ENCODE data around the gene SASH1.
"Not testable (repeated sequence)": the region's sequence is repeated elsewhere in the genome, so short reads cannot be mapped to it uniquely, and the experiment has no call there.

Gene SASH1

GRCh38 chr6:148565321-148565926 lies 222.8 kb downstream of the SASH1 start:
- ATAC-seq = no peak
- Mint-ChIP-seq H3K4me1 (peaks cover 18% of the 10 kb centered on the region), H3K27ac (peak overlapping the region; percentile 60), H3K9me3 (no peaks in the 10 kb centered on the region), H3K27me3 (peaks cover 5% of the 10 kb centered on the region), H3K4me3 (no peak overlapping the region), H3K36me3 (no peaks in the 10 kb centered on the region)

- Mint-ChIP-seq H3K36me3 (no peaks in the 10 kb centered on the region), H3K9me3 (no peaks in the 10 kb centered on the region), H3K4me3 (peak overlapping the region; percentile 6), H3K27ac (peak overlapping the region; percentile 60), H3K4me1 (peaks cover 18% of the 10 kb centered on the region), H3K27me3 (peaks cover 9% of the 10 kb centered on the region)
- peak; percentile 75 for ATAC-seq
These were observed 223.5 kb downstream of the SASH1 start for GRCh38 chr6:148565930-148566663.

GRCh38 chr6:148566664-148567350 lies 224.2 kb downstream of the SASH1 start:
- peak; percentile 80 for ATAC-seq
- peak overlapping the region; percentile 30 for H3K4me3 Mint-ChIP-seq
- H3K4me1 Mint-ChIP-seq = peaks cover 18% of the 10 kb centered on the region

GRCh38 chr6:148570456-148570855 lies 227.8 kb downstream of the SASH1 start:
- no peak overlapping the region for H3K27ac Mint-ChIP-seq
- no peaks in the 10 kb centered on the region for H3K36me3 Mint-ChIP-seq
- no peak for ATAC-seq

More at GRCh38 chr6:148566664-148567350, 224.2 kb downstream of the SASH1 start:
- Mint-ChIP-seq H3K9me3 (no peaks in the 10 kb centered on the region), H3K27ac (peak overlapping the region; percentile 60), H3K27me3 (peaks cover 9% of the 10 kb centered on the region), H3K36me3 (no peaks in the 10 kb centered on the region)

GRCh38 chr6:148572676-148573335 lies 230.2 kb downstream of the SASH1 start:
- H3K27ac Mint-ChIP-seq = no peak overlapping the region
- no peak overlapping the region for H3K4me3 Mint-ChIP-seq
- no peaks in the 10 kb centered on the region for H3K9me3 Mint-ChIP-seq
- H3K36me3 Mint-ChIP-seq = no peaks in the 10 kb centered on the region
- no peak for ATAC-seq
- peaks cover 1% of the 10 kb centered on the region for H3K4me1 Mint-ChIP-seq
- H3K27me3 Mint-ChIP-seq = peaks cover 9% of the 10 kb centered on the region

More at GRCh38 chr6:148570456-148570855, 227.8 kb downstream of the SASH1 start:
- Mint-ChIP-seq H3K4me1 (peaks cover 18% of the 10 kb centered on the region), H3K9me3 (no peaks in the 10 kb centered on the region), H3K27me3 (peaks cover 9% of the 10 kb centered on the region), H3K4me3 (no peak overlapping the region)

- Mint-ChIP-seq H3K4me1 (peaks cover 12% of the 10 kb centered on the region), H3K9me3 (no peaks in the 10 kb centered on the region), H3K27ac (no peak overlapping the region), H3K4me3 (no peak overlapping the region), H3K36me3 (no peaks in the 10 kb centered on the region), H3K27me3 (peaks cover 9% of the 10 kb centered on the region)
- no peak for ATAC-seq
These were observed 231.3 kb downstream of the SASH1 start for GRCh38 chr6:148573922-148574321.

- H3K36me3 Mint-ChIP-seq = no peaks in the 10 kb centered on the region
- peak; percentile 99 for ATAC-seq
- H3K9me3 Mint-ChIP-seq = no peaks in the 10 kb centered on the region
- H3K4me3 Mint-ChIP-seq = no peak overlapping the region
- H3K4me1 Mint-ChIP-seq = peaks cover 19% of the 10 kb centered on the region
- H3K27me3 Mint-ChIP-seq = no peaks in the 10 kb centered on the region
- H3K27ac Mint-ChIP-seq = no peak overlapping the region
These were observed 235.2 kb downstream of the SASH1 start for GRCh38 chr6:148577687-148578488.

- ATAC-seq = peak; percentile 39
- peaks cover 1% of the 10 kb centered on the region for H3K9me3 Mint-ChIP-seq
- no peak overlapping the region for H3K4me3 Mint-ChIP-seq
- H3K4me1 Mint-ChIP-seq = peaks cover 19% of the 10 kb centered on the region
- H3K36me3 Mint-ChIP-seq = no peaks in the 10 kb centered on the region
- no peak overlapping the region for H3K27ac Mint-ChIP-seq
- no peaks in the 10 kb centered on the region for H3K27me3 Mint-ChIP-seq
These were observed 235.8 kb downstream of the SASH1 start for GRCh38 chr6:148578489-148578814.

GRCh38 chr6:148578837-148579565 lies 236.4 kb downstream of the SASH1 start:
- H3K9me3 Mint-ChIP-seq = peaks cover 6% of the 10 kb centered on the region
- H3K27ac Mint-ChIP-seq = peak overlapping the region; percentile 43
- H3K27me3 Mint-ChIP-seq = no peaks in the 10 kb centered on the region
- peaks cover 19% of the 10 kb centered on the region for H3K4me1 Mint-ChIP-seq
- no peak overlapping the region for H3K4me3 Mint-ChIP-seq
- no peaks in the 10 kb centered on the region for H3K36me3 Mint-ChIP-seq
- ATAC-seq = no peak

GRCh38 chr6:148580442-148580841 lies 237.8 kb downstream of the SASH1 start:
- H3K27me3 Mint-ChIP-seq = no peaks in the 10 kb centered on the region
- peaks cover 19% of the 10 kb centered on the region for H3K4me1 Mint-ChIP-seq
- peaks cover 10% of the 10 kb centered on the region for H3K36me3 Mint-ChIP-seq
- no peak overlapping the region for H3K4me3 Mint-ChIP-seq
- no peak for ATAC-seq
- peaks cover 13% of the 10 kb centered on the region for H3K9me3 Mint-ChIP-seq
- no peak overlapping the region for H3K27ac Mint-ChIP-seq

GRCh38 chr6:148583631-148584030 lies 241.0 kb downstream of the SASH1 start:
- Mint-ChIP-seq H3K27ac (no peak overlapping the region), H3K9me3 (peaks cover 25% of the 10 kb centered on the region), H3K4me1 (peaks cover 10% of the 10 kb centered on the region), H3K36me3 (peaks cover 26% of the 10 kb centered on the region), H3K27me3 (no peaks in the 10 kb centered on the region), H3K4me3 (no peak overlapping the region)
- ATAC-seq = no peak

- not testable (repeated sequence) for H3K4me3 Mint-ChIP-seq
- H3K9me3 Mint-ChIP-seq = peaks cover 25% of the 10 kb centered on the region
These were observed 243.0 kb downstream of the SASH1 start for GRCh38 chr6:148585641-148586040.

GRCh38 chr6:148590883-148591282 lies 248.2 kb downstream of the SASH1 start:
- peaks cover 12% of the 10 kb centered on the region for H3K36me3 Mint-ChIP-seq
- no peaks in the 10 kb centered on the region for H3K27me3 Mint-ChIP-seq
- no peak overlapping the region for H3K4me3 Mint-ChIP-seq
- H3K27ac Mint-ChIP-seq = no peak overlapping the region
- H3K9me3 Mint-ChIP-seq = peaks cover 8% of the 10 kb centered on the region
- H3K4me1 Mint-ChIP-seq = peaks cover 6% of the 10 kb centered on the region
- ATAC-seq = no peak

More at GRCh38 chr6:148585641-148586040, 243.0 kb downstream of the SASH1 start:
- ATAC-seq, H3K27ac Mint-ChIP-seq, H3K27me3 Mint-ChIP-seq, H3K4me1 Mint-ChIP-seq: not testable (repeated sequence)
- peaks cover 26% of the 10 kb centered on the region for H3K36me3 Mint-ChIP-seq

- Mint-ChIP-seq H3K9me3 (peaks cover 4% of the 10 kb centered on the region), H3K4me3 (no peak overlapping the region), H3K27ac (no peak overlapping the region), H3K36me3 (peaks cover 5% of the 10 kb centered on the region), H3K4me1 (peaks cover 6% of the 10 kb centered on the region), H3K27me3 (no peaks in the 10 kb centered on the region)
- ATAC-seq = no peak
These were observed 249.0 kb downstream of the SASH1 start for GRCh38 chr6:148591656-148592055.

Data from stimulated activated memory B cell treated with anti-CD40 and anti-IgM and Interleukin-4, amounts not matched to agents 10 μg/mL and 1 μg/mL and 100 μg/mL, for 72 hours (primary cell).